ENCODE results near the gene ART1. TPM values are rescaled to one million over a fixed set of nuclear protein-coding genes. Genes with fewer than 3 reads are reported as not detected.

ART1 gene
- total RNA-seq, 1 donor, result not detected

- H3K4me3 ChIP-seq (ENCODE audit: low read depth, low read length), result no peak overlapping the region
- TF ChIP-seq, protein P1, sequence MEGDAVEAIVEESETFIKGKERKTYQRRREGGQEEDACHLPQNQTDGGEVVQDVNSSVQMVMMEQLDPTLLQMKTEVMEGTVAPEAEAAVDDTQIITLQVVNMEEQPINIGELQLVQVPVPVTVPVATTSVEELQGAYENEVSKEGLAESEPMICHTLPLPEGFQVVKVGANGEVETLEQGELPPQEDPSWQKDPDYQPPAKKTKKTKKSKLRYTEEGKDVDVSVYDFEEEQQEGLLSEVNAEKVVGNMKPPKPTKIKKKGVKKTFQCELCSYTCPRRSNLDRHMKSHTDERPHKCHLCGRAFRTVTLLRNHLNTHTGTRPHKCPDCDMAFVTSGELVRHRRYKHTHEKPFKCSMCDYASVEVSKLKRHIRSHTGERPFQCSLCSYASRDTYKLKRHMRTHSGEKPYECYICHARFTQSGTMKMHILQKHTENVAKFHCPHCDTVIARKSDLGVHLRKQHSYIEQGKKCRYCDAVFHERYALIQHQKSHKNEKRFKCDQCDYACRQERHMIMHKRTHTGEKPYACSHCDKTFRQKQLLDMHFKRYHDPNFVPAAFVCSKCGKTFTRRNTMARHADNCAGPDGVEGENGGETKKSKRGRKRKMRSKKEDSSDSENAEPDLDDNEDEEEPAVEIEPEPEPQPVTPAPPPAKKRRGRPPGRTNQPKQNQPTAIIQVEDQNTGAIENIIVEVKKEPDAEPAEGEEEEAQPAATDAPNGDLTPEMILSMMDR (IDR thresholded peaks at IDR 0.05; ENCODE audit: insufficient read depth, low read length), result no peak
- no peak for DNase-seq (ENCODE audit: low read depth)
Observed at GRCh38 chr11:3675971-3676370, 31.0 kb downstream of the ART1 start.

DNA sequence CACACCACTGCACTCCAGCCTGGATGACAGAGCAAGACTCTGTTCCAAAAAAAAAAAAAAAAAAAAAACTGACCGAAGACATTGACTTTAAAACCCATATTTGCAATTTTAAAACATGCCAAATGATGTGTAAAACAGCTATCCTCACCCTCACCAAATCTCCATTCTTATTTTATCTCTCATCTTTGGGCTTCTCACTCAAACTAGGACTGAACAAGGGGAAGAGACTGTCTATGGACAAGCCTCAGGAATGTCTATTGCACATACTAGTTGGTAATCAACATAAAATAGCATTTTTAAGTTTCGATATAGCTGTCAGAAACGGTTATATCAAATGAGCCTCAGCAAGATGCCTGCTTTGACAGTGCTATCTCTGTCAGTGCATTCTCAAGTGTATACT is 34.1 kb downstream of the ART1 start:
- DNase-seq (ENCODE audit: low read depth), result no peak
- TF ChIP-seq, protein P1 (IDR thresholded peaks at IDR 0.05; ENCODE audit: insufficient read depth, low read length), result no peak

DNA sequence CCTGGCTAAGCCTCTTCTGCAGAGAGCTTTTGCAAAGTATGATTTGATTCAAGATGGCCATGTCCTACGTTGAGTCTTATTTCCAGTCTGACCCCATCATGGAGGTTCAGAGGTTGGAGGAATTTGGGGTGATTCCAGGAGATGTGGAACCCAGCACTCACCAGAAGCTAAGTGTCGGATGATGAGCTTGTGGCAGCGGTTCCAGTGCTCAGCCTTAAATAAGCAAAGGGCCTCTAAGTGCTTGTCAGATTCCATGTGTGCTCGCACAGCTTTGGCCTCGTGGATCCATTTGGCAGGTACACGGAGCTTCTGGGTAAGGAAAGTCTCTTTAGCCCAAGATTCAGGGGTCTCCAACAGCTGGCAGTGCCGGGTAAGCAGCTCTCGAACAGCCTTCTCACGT is 38.1 kb downstream of the ART1 start:
- no peak for DNase-seq (ENCODE audit: low read depth)
- TF ChIP-seq, protein P1 (IDR thresholded peaks at IDR 0.05; ENCODE audit: insufficient read depth, low read length), result no peak

More for the DNA sequence above, 34.1 kb downstream of the ART1 start:
- no peak overlapping the region for H3K4me3 ChIP-seq (ENCODE audit: low read depth, low read length)

DNA sequence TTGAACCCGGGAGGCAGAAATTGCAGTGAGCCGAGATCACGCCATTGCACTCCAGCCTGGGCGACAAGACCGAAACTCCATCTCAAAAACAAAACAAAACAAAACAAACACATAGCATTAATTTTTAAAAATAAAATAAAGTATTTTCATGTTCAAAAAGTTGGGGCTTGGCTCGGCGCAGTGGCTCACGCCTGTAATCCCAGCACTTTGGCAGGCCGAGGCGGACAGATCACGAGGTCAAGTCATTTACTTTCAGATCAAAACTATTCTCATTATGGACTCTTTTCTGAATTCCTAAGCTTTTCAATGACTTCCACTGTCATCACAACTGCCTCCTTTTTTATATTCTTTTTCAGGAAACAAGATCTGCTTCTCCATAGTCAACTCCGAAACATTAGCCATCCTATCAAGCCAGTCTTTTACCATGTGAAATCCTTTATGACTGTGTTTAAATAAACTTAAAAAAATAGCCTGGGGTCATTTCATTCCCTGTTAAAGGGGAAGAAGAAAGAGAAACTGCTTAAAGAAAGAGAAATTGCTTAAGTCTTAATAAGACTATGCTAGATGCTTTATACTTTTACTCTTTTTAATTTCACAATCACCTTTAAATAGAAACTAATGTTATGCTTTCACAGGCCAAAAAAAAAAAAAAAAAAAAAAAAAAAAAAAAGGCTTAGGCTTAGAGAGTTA is 39.3 kb downstream of the ART1 start:
- no peak for DNase-seq (ENCODE audit: low read depth)
- H3K4me3 ChIP-seq (ENCODE audit: low read depth, low read length), result no peak overlapping the region
- TF ChIP-seq, protein P1 (IDR thresholded peaks at IDR 0.05; ENCODE audit: insufficient read depth, low read length), result no peak

More for the DNA sequence above, 38.1 kb downstream of the ART1 start:
- H3K4me3 ChIP-seq (ENCODE audit: low read depth, low read length), result no peak overlapping the region

DNA sequence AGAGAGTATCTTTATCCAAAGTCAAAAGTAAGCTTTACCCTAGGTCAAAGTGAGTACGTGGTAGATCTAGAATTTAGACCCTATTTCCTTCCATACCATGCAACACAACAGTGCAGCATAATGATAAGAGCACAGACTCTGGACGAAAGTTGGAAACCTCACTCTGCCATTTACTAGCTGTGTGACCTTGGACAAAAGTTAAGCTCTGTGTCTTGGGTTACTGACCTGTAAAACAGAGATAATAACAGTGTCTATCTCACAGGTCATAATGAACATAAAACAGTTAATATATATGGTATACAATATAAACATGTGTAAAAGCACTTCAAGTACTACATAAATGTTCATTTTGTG is 39.9 kb downstream of the ART1 start:
- DNase-seq (ENCODE audit: low read depth), result no peak
- no peak overlapping the region for H3K4me3 ChIP-seq (ENCODE audit: low read depth, low read length)
- TF ChIP-seq, protein P1 (IDR thresholded peaks at IDR 0.05; ENCODE audit: insufficient read depth, low read length), result no peak

DNA sequence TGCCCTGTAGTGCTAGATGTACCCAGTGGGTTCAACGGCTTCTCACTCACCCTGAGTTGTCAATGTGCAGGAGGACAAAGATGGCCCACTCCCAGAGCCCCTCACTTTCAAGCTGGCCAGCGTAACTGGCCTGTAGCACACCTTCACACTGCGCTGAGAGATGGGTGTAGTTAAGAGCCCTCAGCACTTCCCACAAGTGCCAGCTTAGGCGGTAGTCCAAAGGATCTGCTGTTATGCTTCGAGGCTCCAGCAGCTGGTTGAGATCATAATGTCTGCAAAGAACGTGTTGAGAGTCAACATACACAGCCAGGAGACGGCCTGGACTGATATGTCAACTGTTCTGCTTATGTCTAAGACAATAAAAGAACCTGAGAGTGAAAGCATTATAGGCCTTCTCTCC is 41.0 kb downstream of the ART1 start:
- DNase-seq (ENCODE audit: low read depth), result no peak
- TF ChIP-seq, protein P1 (IDR thresholded peaks at IDR 0.05; ENCODE audit: insufficient read depth, low read length), result no peak
- no peak overlapping the region for H3K4me3 ChIP-seq (ENCODE audit: low read depth, low read length)

GRCh38 chr11:3686751-3687150 is 41.8 kb downstream of the ART1 start:
- no peak overlapping the region for H3K4me3 ChIP-seq (ENCODE audit: low read depth, low read length)
- no peak for DNase-seq (ENCODE audit: low read depth)
- TF ChIP-seq, protein P1 (IDR thresholded peaks at IDR 0.05; ENCODE audit: insufficient read depth, low read length), result no peak

Data from fibroblast of the aortic adventitia (primary cell).